ENCODE results near the gene PRKAR1B. TPM values are rescaled to one million over a fixed set of nuclear protein-coding genes. Genes with fewer than 3 reads are reported as not detected.

Gene PRKAR1B
- total and polyA plus RNA-seq, 10 of the 15 experiments (the other 5 are each of a cell fraction or from before 2014, with no cell fraction given): 1.4 to 45.6 (median 19.3) TPM

- TF ChIP-seq SRF (IDR thresholded peaks at IDR 0.05; ENCODE audit: low read depth in 2 of 2, low read length in 2 of 2): peak in 1 of 2 experiments; percentile 59; a peak in 1 of 4 replicates
These were observed 107.0 kb downstream of the PRKAR1B start (continued) for GRCh38 chr7:620056-620455.

- 96% methylated on average over 5 of the region's 5 CpGs for WGBS (ENCODE audit: insufficient coverage, insufficient replicate concordance, low lambda C conversion rate, missing lambda C conversion rate)
- no peak for FAIRE-seq
- intact Hi-C loops (cut with micrococcal nuclease; ENCODE audit: unreplicated experiment): no loop called here
- Histone ChIP-seq H3K4me2 (ENCODE audit: control insufficient read depth, insufficient read depth) (no peak overlapping the region), H3K27me3 (replicated peaks in 1 of 2; ENCODE audit: control insufficient read depth in 2 of 2, insufficient read depth in 2 of 2, low read length in 1 of 2) (no peaks in the 10 kb centered on the region), H3K36me3 (ENCODE audit: control insufficient read depth in 2 of 2, insufficient read depth in 2 of 2, low read length in 1 of 2) (no peaks in the 10 kb centered on the region), H3K9me3 (replicated peaks; ENCODE audit: control insufficient read depth, insufficient read depth, low read length) (peaks cover 10% of the 10 kb centered on the region; the same call in 2 of the 3 replicates), H3K79me2 (ENCODE audit: control insufficient read depth, insufficient read depth, low read length) (no peaks in the 10 kb centered on the region), H2AFZ (ENCODE audit: control insufficient read depth, low read depth, low read length) (no peak overlapping the region), H4K20me1 (ENCODE audit: control insufficient read depth, insufficient read depth) (no peaks in the 10 kb centered on the region), H3K4me3 (no peak overlapping the region), H3K27ac (ENCODE audit: control insufficient read depth, insufficient read depth) (no peak overlapping the region), H3K4me1 (ENCODE audit: control insufficient read depth, insufficient read depth, low read length) (no peaks in the 10 kb centered on the region), H3K9ac (ENCODE audit: control insufficient read depth, insufficient read depth, low read length) (no peak overlapping the region)
- ATAC-seq: no peak
- in situ Hi-C loops (cut with MboI): no loop called here
- DNase-seq (ENCODE audit: low read depth, low spot score): no peak
- ChIA-PET CTCF (no interaction called here), RAD21 (ENCODE audit: unreplicated experiment) (interaction anchor here (0.6 kb wide), 1 partner anchor 88 kb away, joined by 3 read pairs; no protein-coding TSS in a partner anchor), POLR2A (no interaction called here), SMC1A (ENCODE audit: uncharacterized antibody, unreplicated experiment) (no interaction called here)
- BruUV-seq (replicated peaks): no TSS peak
- no peak for TF ChIP-seq CREB1 (IDR thresholded peaks at IDR 0.05; ENCODE audit: low read depth)
- TF ChIP-seq PKNOX1 (IDR thresholded peaks at IDR 0.05): no peak
- no peak for TF ChIP-seq ZNF274 (IDR thresholded peaks at IDR 0.05; ENCODE audit: insufficient read depth, insufficient read length)
- TF ChIP-seq MYB (IDR thresholded peaks at IDR 0.05; ENCODE audit: borderline replicate concordance, low read depth, low read length): no peak
- no peak for TF ChIP-seq PAX5 (IDR thresholded peaks at IDR 0.05; ENCODE audit: borderline replicate concordance, low read depth, low read length)
- TF ChIP-seq SMC3 (IDR thresholded peaks at IDR 0.05; ENCODE audit: borderline replicate concordance, low read length): no peak
- TF ChIP-seq CBX3 (IDR thresholded peaks at IDR 0.05; ENCODE audit: borderline replicate concordance, low read depth): no peak
- TF ChIP-seq PRDM15 (CRISPR knock-in tag; IDR thresholded peaks at IDR 0.05): no peak
- TF ChIP-seq MXI1 (IDR thresholded peaks at IDR 0.05; ENCODE audit: low read depth, low read length): no peak
- no peak for TF ChIP-seq IRF5 (IDR thresholded peaks at IDR 0.05; ENCODE audit: borderline replicate concordance)
- TF ChIP-seq YY1 (IDR thresholded peaks at IDR 0.05; ENCODE audit: low read depth, low read length): no peak
- TF ChIP-seq POLR2AphosphoS5 (IDR thresholded peaks at IDR 0.05; ENCODE audit: low read length): no peak
- no peak for TF ChIP-seq RCOR1 (conservative IDR thresholded peaks at IDR 0.05; ENCODE audit: low read depth, low read length)
- no peak for TF ChIP-seq HSF1 (IDR thresholded peaks at IDR 0.05; ENCODE audit: low read depth, low read length)
- TF ChIP-seq SUPT20H (IDR thresholded peaks at IDR 0.05; ENCODE audit: borderline replicate concordance, control insufficient read depth, low read depth, low read length): no peak
These were observed 107.7 kb downstream of the PRKAR1B start for GRCh38 chr7:619368-619840.

All from GM12878 (cell line).